Measurements from ENCODE around the gene SGCA.

The SGCA gene

GRCh38 chr17:50210240-50211225 lies 44.7 kb downstream of the SGCA start:
- no peak for DNase-seq

- no peak for DNase-seq
Observed at GRCh38 chr17:50211249-50212120, 45.7 kb downstream of the SGCA start.

- no peak for DNase-seq
Observed at GRCh38 chr17:50212121-50212843, 46.5 kb downstream of the SGCA start.

- no peak for DNase-seq
Observed at GRCh38 chr17:50213026-50214022, 47.5 kb downstream of the SGCA start.

- DNase-seq = no peak
Observed at GRCh38 chr17:50214976-50215760, 49.4 kb downstream of the SGCA start.

GRCh38 chr17:50217591-50217990 lies 51.8 kb downstream of the SGCA start:
- no peak for DNase-seq

- no peak for DNase-seq
Observed at GRCh38 chr17:50218071-50218759, 52.4 kb downstream of the SGCA start.

GRCh38 chr17:50218771-50219315 lies 53.0 kb downstream of the SGCA start:
- DNase-seq = no peak

- DNase-seq = no peak
Observed at GRCh38 chr17:50219342-50219741, 53.5 kb downstream of the SGCA start.

GRCh38 chr17:50219939-50220465 lies 54.2 kb downstream of the SGCA start:
- DNase-seq = no peak

GRCh38 chr17:50220811-50221210 lies 55.0 kb downstream of the SGCA start:
- DNase-seq = no peak

- no peak for DNase-seq
Observed at GRCh38 chr17:50221266-50221863, 55.6 kb downstream of the SGCA start.

- DNase-seq = no peak
Observed at GRCh38 chr17:50221864-50222545, 56.2 kb downstream of the SGCA start.

- DNase-seq = no peak
Observed at GRCh38 chr17:50222922-50223321, 57.1 kb downstream of the SGCA start.

All from cortex of kidney (tissue), 1 donor.